Brain pericyte (primary cell): ENCODE results near the gene NBPF1.
A peak's percentile ranks its signal among the peaks of the same experiment; 100 is the strongest.
"Not testable (repeated sequence)": the region's sequence is repeated elsewhere in the genome, so short reads cannot be mapped to it uniquely, and the experiment has no call there.

Experiments
- DNase-seq: peaks from one replicate; pipeline ENCODE4 v3.0.0-alpha.2; 2012; ENCODE audit warnings: low read depth, low spot score

Gene NBPF1

DNA sequence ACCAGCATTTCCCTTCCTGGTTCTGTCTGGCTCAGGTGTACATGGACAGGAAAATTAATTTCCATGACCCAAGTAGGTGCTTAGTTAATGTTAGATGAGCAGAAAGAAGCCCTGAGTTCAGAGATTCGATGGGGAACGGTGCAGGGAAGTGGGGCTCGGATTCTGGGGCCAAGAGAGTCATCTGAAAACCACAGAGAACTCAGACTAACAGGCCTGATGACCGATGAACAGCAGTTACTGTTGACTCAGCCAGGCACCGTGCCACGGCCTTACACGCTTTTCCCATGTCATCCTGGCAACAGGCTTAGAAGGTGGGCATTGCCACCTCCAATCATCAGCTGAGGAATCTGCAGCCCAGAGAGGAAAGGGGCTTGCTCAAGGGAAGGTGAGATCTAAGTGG, 10.0 kb upstream of the NBPF1 start:
- DNase-seq = not testable (repeated sequence)

DNA sequence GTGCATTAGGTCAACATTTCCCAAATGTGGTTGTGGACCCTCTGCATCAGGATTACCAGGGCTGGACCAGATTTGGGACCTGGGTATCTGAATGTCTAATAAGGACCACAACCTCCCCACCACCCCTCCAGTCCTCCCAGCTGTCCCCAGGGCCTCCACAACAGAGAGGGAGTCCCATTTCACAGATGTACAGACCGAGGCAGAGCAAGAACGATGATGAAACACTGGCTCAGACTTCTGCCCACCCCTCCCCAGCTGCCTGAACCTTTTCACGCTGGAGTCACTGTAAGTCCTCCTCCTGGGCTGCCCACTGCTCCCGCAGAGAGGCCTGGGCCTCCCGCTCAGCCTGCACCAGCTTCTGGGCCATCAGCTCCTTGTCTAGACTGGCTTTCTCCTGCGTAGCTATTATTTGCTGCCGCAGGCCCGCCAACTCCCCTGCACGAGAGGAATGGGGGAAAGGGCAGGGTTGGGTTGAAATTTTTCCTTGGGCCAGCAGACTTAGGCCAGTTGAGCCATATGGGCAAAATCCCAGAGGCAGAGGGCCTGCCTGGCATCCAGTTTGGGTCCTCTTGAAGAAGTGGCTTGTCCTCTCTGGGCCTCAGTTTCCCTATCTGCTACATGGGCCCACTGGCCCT, 8.4 kb upstream of the NBPF1 start:
- not testable (repeated sequence) for DNase-seq

DNA sequence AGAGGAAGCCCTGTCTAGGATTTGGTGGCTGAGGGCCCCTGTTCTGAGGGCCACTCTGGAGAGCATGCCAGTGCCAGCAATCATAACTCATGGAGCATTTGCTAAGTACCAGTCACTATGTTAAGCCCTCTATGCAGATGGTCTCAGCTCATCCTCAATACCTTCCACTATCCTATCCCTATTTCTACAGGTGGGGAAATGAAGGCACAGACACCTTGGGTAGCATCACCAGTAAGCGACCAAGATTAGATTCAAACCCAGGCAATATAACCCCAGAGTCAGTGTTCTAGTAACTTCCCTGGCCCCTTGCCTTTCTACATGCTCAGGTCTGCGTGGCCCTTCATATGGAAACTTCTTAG, 7.9 kb upstream of the NBPF1 start:
- no peak for DNase-seq

DNA sequence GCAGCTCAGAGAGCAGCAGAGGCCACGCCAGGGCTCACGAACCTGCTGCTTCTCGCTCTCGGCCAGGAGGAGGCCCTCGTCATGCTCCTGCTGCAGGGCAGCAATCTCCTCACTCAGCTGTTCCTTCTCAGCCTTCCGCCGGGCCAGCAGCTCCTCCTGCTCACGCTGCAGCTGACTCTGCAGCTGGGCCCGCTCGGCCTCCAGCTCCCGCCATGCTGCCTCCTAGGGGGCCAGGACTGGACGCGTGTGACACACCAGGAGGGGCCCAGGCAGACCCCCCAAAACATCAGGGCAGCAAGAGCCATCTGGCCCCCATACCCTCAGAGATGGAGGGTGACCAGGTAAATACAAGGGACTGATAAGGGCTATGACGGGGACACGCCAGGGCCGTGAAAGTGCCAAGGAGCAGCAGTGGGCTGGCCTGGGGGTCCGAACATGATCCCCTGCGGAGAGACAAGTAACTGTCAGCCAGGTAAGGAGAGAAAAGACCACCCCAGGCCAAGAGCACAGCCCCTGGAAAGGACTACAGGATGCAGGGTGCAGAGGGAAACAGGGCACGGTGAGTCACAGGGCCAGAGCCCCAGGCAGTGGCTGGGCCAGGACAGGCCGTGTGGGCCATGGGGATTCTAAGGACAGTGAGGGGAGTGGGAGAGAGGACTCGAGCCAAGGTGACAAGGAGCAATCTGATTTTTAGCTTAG, 6.6 kb upstream of the NBPF1 start:
- DNase-seq = not testable (repeated sequence)

DNA sequence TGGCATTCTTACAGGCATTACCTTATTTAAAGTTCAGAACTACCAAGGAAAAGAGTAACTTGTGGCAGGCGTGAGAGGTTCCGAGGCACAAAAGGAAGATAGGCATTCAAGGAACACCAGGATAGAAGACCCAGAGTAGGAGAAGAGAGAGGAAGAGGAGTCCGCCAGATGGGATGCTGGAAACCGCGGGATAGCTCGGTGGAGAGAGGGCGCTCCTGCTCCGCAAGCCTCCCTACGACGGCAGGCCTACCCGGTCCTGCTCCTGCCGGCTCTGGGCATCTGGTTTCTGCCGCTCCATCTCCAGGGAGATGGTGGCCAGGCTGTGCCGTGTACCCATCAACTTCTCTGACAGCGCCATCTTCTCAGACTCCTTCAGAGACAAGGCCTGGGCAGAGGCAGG, 5.4 kb upstream of the NBPF1 start:
- no peak for DNase-seq

DNA sequence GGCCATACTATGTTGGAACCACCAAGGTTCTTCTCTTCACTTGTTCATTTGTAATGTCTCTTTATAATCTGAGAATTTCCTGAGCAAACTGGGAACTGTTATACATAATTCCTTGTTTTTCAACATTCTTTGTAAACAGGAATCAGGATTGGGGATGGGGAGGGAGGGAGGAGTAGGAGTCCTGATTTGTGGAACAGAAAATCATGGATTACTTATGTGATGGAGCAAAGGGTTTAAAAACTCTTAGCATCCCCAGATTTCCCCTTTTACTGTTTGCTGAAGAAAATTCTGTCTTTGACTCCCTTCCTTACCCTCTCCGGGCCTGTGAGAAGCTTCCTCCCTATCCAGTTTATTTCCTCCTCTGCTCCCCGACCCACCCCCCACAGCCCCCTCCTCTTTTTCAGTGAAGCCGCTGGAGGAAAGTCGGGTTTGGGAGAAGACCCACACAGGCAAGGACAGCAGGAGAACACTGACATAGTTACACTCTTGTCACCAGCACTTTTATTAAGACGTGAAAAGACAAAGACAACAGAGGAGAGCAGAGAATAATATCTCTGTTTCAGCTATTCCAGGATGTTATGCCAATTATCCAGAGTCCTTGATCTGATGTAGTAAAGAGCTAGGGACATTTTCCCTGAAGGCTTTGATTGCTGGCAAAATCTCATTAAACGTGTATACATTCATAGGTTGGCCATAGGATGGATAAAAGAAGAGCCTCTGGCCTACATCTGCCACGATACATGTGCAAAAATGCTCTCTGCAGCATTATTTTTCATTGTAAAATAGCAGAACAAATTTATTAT, 4.6 kb upstream of the NBPF1 start:
- DNase-seq = no peak

DNA sequence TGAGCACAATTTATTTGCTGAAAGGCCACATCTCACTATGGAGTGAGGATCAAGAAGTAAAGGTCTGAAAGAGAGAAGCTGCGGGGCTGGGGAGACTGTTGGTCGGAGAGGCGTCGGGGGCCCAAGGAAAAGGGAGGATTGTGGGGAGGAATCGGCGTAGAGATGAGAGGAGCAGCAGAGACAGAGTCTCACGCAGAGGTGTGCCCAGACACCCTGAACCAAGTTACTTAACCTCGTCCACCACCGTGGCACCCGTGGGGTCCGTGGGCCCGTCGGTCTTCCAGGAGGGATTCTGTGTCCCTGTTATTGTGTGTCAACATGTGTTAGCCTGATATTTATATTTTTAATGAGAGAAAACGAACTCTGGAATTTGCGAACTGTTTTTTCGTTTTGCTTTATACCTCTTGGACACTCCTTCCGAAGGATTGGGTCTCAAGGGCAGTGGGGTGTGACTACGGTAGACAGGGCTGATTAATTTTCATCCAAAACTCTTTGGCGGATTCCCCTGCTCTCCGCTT, 3.8 kb upstream of the NBPF1 start:
- no peak for DNase-seq

DNA sequence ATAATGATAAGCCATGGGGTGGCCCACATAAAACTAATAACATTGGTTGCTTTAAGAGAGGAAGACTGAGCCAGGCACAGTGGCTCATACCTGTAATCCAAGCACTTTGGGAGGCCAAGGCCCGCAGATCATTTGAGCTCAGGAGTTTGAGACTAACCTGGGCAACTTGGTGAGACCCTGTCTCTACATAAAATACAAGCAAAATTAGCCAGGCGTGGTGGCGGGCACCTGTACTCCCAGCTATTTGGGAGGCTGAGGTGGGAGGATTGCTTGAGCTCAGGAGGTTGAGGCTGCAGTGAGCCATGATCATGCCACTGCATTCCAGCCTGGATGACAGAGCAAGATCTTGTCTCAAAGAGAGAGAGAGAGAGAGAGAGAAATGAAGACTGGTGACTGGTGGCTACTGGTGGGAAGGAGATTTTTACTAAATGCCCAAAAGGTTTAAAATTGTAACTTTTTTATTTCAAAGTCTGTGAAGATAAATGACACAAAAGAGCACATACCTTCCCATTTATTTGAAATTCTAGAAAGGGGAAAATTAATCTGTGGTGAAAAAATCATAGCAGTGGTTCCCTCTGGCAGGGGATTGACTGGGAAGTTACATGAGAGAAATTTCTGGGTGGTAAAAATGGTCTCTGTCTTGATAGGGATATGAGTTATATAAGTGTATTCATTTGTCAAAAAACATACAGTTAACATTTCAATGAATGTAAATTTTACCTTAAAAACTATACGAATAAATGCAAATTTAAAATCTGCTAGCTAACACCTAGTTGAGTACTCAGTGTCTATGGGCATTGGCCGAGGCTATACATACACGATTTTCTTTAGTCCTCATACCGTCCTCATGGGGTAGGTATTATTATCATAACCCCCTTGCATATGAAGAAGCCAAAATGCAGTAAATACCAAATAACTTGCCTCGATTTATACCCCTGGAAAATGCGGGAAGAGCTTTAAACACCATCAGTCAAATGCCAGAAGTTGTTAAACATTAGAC, 2.2 kb upstream of the NBPF1 start:
- no peak for DNase-seq

DNA sequence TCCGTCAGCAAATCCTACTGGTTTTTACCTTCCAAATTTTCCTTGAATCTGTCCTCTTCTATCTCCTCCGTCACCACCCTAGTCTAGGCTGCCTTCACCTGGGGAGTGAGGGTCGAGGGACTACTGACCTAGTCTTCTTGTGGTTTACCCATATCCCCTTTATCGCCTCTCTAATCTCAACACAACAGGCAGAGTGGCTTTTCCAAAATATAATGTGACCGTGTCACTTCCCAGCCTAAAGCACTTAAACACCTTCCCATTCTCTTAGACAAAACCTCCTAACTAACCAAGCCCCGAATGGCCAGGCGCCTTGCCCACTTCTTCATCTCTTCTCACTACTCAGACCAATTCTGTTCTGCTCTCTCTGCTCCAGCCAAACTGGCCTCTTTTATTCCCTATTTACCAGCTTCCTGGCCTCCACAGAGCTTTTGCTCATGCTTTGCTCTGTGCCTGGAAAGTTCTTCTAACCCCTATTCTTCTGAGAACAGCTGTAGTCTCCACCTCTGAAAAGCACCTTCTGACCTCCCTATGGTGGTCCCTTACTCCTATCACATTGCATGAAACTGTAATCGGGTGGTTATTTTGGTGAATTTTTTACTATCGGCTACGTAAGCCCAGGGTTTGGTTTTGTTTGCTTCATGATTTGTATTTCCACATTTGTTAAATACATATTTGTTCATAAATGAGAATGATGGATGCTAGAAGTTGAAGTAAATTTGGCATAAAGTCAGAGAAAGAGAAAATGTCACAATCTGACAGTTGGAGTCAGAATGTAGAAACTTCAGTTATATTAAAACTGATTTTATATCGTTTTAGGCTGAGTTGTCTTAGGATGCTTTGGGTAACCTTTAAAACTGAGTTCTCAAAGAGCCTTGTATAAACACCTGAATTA, 1.2 kb upstream of the NBPF1 start:
- no peak for DNase-seq

DNA sequence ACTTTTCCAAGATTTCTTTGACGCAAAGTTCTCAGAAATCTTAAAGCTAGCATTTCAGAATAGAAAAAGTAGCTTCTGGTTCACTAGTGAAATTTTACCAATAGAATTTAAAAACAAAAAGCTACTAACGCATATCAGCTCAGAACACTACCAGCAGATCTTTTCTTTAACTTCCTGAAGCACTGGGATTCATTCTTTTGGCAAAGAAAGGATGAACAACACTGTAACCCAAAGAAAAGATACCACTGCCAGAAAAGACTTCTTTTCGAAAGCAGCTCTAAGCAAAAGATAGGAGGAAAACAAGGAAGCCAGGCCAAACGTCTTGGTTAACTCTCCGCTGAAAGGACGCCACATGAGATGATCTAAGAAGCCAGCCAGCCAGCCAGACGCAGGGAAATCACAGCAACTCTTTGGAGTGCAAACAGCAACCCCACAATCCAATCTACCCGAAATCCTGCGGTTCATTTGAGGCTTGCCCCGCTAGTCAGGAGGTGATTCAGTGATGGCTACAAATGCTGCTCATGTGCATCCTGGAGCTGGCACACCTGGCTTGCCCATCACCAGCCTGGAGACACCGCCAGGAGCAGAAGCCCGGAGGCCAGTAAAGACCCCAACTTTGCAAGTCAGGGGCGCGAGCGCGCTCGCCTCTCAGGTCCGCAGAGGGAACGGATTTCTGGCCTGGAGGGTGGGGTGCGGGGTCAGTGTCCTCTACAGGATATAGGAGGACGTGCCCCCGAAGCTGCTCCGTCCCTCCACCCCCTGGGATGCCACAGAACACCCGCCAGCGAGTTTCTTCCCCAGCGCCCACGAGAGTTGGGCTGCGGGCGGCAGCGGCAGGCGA, 812 bp downstream of the NBPF1 start:
- DNase-seq = peak; percentile 56

DNA sequence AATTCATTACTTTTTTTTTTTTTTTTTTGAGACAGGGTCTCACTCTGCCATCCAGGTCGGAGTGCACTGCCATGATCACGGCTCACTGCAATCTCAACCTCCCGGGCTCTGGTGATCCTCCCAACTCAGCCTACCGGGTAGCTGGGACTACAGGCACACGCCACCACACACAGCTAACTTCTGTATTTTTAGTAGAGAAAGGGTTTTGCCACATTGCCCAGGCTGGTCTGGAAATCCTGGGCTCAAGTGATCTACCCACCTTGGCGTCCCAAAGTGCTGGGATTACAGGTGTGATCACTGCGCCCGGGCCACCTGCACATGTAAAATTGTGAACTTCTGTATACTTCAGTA, 1.4 kb downstream of the NBPF1 start:
- not testable (repeated sequence) for DNase-seq

DNA sequence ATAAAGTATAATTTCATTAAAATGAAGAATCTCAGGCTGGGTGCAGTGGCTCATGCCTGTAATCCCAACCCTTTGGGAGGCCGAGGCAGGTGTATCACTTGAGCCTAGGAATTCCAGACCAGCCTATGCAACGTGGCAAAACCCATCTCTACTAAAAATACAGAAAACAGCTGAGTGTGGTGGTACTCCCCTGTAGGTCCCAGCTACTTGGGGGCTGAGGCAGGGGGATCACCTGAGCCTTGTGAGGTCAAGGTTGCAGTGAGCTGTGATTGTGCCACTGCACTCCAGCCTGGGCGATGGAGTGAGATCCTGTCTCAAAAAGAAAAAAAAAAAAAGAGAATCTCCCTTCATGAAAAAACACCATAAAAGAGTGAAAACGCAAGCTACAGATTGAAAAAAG, 2.2 kb downstream of the NBPF1 start:
- DNase-seq = not testable (repeated sequence)

DNA sequence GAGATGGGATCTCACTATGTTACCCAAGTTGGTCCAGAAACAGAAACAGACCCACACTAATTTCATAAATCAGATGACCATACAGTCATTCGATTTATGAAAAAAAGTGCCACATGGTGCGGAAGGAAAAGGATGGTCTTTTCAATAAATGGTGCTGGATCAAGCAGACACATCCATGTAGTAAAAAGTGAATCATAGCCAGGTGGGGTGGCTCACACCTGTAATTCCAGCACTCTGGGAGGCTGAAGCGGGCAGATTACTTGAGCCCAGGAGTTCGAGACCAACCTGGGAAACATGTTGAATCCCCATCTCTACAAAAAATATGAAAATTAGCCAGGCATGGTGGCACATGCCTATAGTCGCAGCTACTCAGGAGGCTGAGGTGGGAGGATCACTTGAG, 2.8 kb downstream of the NBPF1 start:
- not testable (repeated sequence) for DNase-seq

DNA sequence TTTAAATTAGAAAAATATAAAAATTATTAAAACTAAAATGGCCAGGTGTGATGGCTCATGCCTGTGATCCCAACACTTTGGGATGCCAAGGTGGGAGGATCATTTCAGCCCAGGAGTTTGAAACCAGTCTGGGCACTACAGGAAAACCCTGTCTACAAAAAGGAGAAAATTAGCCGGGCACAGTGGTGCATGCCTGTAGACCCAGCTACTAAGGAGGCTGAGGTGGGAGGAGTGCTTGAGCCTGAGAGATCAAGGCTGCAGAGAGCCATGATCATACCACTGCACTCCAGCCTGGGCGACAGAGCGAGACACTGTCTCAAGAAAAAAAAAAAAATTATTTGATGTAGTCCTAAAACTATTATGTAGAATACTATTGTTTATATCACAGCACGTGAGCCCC, 3.6 kb downstream of the NBPF1 start:
- DNase-seq = not testable (repeated sequence)

DNA sequence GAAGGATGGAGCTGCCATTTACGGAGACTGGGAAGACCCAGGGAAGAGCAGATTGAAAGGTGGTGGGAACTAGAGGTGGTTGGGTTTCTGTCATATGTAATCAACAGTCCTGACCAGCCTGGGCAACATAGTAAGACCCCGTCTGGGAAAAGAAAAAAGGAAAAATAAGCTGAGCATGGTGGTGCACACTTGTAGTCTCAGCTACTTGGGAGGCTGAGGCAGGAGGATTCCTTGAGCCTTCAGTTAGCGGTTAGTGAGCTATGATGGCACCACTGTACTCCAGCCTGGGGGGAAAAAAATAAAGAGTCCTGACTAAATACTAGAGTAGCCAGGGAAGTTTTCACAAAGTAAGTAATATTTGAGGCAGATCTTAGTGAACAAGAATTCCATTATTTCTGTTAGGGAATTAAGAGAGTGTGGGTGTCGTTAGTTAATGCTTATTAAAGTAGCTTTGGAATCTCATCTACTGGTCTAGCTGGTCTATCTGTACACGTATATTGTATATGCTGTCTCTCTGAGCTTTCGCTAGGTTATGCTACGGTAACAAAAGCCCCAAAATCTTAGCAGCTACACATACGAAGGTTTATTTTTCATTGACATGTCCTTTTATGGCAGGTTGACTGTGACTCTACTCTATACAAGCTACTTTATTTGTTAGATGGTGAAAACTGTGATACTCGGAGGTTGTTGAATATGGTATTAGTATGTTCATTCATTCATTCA, 4.4 kb downstream of the NBPF1 start:
- DNase-seq = no peak

DNA sequence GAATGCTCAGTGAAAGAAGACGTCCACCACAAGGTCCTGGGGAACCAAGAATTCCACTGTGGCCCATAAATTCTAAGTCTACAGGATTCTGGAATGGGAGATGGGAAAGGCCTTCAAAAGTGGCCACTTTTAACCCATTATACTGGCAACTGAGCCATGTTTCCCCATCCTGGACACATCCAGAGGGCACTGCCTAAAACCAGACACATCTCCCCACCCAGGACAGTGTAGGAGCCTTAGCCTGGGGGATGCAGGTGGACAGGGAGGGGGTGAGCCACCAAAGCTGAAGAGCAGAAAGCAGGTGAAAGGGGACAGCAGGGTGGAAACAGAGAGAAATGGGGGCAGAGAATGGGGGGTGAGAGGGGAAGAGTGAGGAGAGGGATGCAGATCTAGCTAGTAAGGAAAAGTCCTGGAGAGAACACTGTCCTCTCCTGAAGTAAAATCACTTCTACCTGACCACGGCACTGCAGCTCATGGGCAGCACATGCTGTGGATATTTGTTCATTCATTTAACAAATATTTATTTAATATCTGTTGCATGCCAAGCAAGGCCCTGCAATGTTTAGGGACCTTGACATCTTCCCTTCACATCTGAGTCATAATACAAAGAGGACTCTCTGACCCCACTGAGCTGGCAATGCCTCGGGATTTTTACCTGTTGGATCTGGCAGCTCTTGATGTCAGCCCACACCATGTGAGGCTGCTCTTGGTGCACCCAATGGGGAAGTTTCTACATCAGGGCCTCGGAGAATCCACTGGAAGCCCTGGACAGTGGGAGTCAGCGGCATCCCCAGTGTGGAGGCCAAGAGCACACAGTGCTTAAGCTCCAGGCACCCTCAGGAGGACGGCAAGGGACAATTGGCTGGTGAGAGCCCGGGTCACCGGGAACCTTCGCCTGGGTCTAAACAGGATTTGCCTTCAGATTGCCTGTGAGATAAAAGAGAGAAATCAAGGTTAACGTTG, 5.2 kb downstream of the NBPF1 start:
- not testable (repeated sequence) for DNase-seq

DNA sequence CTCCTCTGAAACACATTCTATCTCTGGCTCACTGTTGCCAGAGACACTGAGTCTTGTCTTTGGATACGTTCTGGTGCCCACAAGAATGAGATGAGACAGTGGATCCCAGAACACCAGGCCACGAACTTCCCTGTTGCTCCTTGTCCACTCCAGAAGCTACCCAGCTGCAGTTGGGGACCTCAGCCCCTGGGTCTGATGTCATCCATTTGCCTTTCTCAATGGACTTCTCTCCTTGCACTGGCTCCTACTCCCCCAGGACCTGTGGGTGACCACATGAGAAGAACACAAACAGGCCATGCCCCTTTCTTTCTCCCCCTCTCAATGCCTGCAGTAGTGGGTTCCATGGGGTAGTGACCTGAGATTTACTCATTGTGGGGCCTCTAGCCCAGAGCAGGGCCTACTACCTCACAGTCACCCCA, 5.9 kb downstream of the NBPF1 start:
- no peak for DNase-seq
